Measurements from ENCODE around the gene P2RX1. TPM values are rescaled to one million over a fixed set of nuclear protein-coding genes. Genes with fewer than 3 reads are reported as not detected.

The P2RX1 gene
- total RNA-seq, 4 donors from 2014 or later: 1.2 to 18.8 (median 9.9) TPM

DNA sequence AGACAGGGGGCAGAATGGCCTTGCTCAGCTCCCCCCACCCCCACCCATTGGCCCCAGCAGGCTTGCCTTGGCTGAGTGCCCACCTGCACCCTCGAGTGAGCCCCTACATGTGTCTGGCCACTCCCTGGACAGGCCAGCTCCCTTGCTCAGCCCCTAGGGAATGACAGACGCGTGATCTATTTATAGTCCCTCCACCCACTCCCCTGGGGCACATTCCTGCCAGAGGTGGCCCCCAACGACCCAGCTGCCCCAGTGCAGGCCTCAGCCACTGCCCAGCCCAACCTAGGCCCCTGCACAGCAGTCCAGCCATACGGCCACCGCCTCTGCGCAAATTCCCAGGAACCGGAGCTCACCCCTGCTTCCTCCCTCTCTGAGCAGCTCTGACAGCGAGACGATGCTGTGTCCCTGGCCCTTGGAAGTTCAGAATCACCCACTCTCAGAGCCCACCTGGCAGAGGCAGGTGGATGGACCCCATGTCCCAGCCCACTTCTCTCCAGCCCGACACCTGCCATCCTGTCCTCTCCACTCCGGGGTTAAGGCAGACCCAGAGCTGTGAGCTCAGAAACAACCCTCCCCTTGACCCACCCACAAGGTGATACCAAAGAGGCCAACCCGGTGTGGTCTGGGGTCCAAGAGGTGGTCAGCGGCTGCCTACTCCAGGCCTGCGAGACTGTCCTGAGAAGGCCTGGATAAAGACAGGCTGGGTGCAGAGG is 11.5 kb upstream of the P2RX1 start:
- no peak for TF ChIP-seq POLR2A (IDR thresholded peaks at IDR 0.05)
- no peak for TF ChIP-seq CTCF (IDR thresholded peaks at IDR 0.05)
- Histone ChIP-seq H3K27me3 (no peaks in the 10 kb centered on the region), H3K4me3 (no peak overlapping the region), H3K4me1 (no peaks in the 10 kb centered on the region), H3K27ac (no peak overlapping the region), H3K9me3 (no peaks in the 10 kb centered on the region), H3K36me3 (no peaks in the 10 kb centered on the region)
- intact Hi-C loops (cut with DNase I; ENCODE audit: low total_unique reads): no loop called here
- no peak for DNase-seq

DNA sequence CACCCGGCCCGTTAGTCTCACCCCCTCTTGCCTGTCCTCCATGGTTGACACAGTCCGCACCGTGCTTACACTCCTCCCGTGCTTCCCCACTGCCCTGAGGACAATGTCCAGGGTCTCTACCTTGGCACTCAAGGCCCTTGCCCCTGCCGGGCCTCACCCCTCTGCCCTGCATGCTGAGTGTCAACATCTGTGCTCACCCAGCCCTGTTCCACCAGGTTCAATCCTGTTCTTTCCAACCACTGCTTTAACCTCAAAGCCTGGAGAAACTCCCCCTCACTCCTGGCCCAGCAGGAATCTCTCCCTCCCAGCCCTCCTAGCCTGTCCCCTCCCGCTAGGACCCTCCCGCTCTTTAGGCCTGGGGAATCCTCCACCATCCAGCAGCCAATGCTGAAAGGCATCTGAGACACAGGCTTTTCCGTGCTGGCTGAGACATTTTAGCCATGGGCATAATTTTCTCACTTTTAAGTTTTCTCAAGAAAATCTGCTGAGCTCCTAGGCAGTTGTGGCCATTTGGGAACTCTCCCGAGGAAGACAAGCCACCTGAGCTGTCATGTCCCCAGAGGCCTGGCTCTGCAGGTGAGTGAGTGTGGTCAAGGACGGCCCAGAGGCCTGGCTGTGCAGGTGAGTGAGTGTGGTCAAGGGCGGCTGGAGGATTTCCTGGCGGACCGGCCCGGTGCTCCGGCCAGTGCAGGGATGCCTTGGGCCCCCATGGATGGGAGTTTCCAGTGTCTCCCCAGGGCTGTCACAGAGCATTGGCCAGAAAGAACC is 10.8 kb upstream of the P2RX1 start:
- H3K27ac ChIP-seq: no peak overlapping the region

DNA sequence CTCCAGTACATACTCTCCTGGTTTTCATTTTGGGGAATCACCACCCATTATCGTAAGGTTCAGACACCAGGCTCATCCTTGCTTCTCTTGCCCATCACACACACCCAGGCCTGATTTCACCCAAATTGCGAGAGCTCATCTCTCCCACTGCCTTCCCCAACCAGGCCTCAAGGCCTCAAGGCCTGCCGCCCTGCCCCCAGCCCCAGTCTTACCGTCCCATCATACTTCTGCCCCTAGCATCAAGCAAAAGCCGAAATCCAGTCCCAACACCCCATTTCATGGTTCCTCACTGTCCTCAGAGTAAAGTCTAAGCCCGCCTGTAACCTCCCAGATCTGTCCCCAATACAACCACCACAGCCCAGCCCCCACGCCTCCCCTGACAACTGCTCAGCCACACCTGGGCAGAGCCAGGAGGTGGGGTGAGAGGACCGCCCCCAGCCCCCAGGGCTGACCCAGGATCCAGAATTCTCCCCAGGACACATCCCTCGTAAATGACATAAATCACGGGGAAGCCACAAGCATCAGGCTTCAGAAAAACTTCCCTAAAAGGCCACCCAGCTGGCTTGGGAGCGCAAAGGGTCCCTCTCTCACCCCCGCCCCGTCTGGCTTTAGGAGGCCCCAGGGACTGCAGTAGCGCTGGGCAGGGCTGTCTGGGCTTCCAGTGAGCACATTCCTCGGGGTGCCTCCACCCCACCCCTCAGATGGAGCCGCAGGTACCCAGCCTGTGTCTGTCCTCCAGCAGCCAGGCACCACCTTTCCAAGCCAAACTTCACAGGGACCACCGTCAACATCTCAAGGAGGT is 9.6 kb upstream of the P2RX1 start:
- Histone ChIP-seq H3K4me1 (no peaks in the 10 kb centered on the region), H3K36me3 (no peaks in the 10 kb centered on the region), H3K9me3 (no peaks in the 10 kb centered on the region), H3K27me3 (no peaks in the 10 kb centered on the region), H3K27ac (no peak overlapping the region), H3K4me3 (no peak overlapping the region)
- DNase-seq: no peak
- TF ChIP-seq CTCF (IDR thresholded peaks at IDR 0.05) (no peak), POLR2A (IDR thresholded peaks at IDR 0.05) (no peak)
- intact Hi-C loops (cut with DNase I; ENCODE audit: low total_unique reads): no loop called here

More for the DNA sequence above, 10.8 kb upstream of the P2RX1 start:
- Histone ChIP-seq H3K27me3 (no peaks in the 10 kb centered on the region), H3K4me3 (no peak overlapping the region), H3K4me1 (no peaks in the 10 kb centered on the region), H3K9me3 (no peaks in the 10 kb centered on the region), H3K36me3 (no peaks in the 10 kb centered on the region)
- TF ChIP-seq CTCF (IDR thresholded peaks at IDR 0.05): no peak
- TF ChIP-seq POLR2A (IDR thresholded peaks at IDR 0.05): no peak
- DNase-seq: no peak
- intact Hi-C loops (cut with DNase I; ENCODE audit: low total_unique reads): no loop called here

GRCh38 chr17:3924512-3925350 is 8.5 kb upstream of the P2RX1 start:
- Histone ChIP-seq H3K36me3 (no peaks in the 10 kb centered on the region), H3K4me1 (no peaks in the 10 kb centered on the region), H3K4me3 (no peak overlapping the region), H3K9me3 (no peaks in the 10 kb centered on the region), H3K27me3 (no peaks in the 10 kb centered on the region), H3K27ac (no peak overlapping the region)
- no peak for DNase-seq
- TF ChIP-seq CTCF (IDR thresholded peaks at IDR 0.05) (no peak), POLR2A (IDR thresholded peaks at IDR 0.05) (no peak)
- intact Hi-C loops (cut with DNase I; ENCODE audit: low total_unique reads): no loop called here

All from uterus (tissue), 4 donors.